GM03348 (cell line): ENCODE data around the gene SNX11.

ENCODE experiments used
- DNase-seq: peaks from one replicate; pipeline ENCODE4 v3.0.0; 2012; ENCODE audit warnings: low spot score

The SNX11 gene

GRCh38 chr17:48100160-48100559, 7.4 kb upstream of the SNX11 start:
- DNase-seq = peak; percentile 44

GRCh38 chr17:48100591-48101011, 7.0 kb upstream of the SNX11 start:
- peak; percentile 66 for DNase-seq

- DNase-seq = peak; percentile 96
These were observed 6.4 kb upstream of the SNX11 start, which contains the start of gene CBX1 for GRCh38 chr17:48101012-48101720. TSS of gene CBX1 (minus strand) at chr17:48101478. CDS start at chr17:48077004, 24,474 bp downstream.

DNA sequence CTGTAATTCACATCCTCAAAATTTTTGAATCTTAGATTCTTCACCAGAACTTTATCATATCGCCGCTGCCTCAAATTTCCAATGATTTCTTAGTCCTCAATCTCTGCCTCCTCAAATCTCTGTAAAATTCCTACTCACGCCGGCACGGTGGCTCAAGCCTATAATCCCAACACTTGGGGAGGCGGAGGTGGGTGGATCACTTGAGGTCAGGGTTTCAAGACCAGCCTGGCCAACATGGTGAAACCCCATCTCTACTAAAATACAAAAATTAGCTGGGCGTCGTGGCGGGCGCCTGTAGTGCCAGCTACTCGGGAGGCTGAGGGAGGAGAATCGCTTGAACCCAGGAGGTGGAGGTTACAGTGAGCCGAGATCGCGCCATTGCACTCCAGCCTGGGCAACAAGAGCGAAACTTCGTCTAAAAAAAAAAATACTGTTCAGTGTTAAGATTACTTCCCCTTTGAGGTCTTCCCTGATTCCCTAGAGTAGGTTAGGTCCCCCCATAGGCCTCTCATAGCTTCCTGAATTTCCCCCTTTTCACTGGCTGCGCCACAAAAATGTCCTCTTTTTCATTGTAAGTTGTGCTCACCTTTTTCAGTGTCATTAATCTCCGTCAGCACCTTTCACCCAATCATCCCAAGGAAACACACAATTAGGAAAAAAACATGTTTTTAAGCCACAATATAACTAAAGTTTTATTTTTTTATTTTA, 5.4 kb upstream of the SNX11 start:
- no peak for DNase-seq

- DNase-seq = no peak
These were observed 4.5 kb upstream of the SNX11 start for GRCh38 chr17:48102798-48103715.

DNA sequence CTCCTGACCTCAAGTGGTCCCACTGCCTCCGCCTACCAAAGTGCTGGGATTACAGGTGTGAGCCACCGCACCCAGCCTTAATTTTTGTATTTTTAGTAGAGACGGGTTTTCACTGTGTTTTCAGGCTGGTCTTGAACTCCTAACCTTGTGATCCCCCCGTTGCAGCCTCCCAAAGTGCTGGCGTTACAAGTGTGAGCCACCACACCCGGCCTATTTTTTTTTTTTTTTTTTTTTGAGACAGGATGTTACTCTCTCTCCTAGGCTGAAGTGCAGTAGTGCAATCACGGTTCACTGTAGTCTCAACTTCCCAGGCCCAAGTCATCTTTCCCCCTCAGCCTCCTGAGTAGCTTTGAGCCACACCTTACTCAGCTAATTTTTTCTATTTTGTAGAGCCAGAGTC, 3.1 kb upstream of the SNX11 start:
- no peak for DNase-seq

GRCh38 chr17:48106802-48107136, 797 bp upstream of the SNX11 start:
- DNase-seq = no peak

- no peak for DNase-seq
These were observed 3.2 kb downstream of the SNX11 start for GRCh38 chr17:48110761-48111160.

DNA sequence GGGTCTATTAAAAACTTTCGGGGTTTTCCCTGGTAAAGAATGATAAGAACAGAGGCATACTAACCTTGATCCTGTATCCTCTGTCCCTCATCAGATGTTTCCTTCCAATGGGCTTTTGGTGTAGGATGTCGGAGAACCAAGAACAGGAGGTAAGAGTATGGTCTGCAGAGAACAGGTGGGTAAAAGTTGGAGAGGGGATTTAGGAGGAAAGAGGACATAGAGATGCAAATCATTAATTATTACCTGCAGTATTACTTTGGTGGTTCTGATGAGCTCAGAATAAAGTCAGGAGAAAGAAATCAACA, 4.3 kb downstream of the SNX11 start:
- no peak for DNase-seq

- no peak for DNase-seq
These were observed 5.7 kb downstream of the SNX11 start for GRCh38 chr17:48113201-48113676.

GRCh38 chr17:48121923-48122664, 14.5 kb downstream of the SNX11 start:
- DNase-seq = no peak

GRCh38 chr17:48122665-48123045, 15.1 kb downstream of the SNX11 start:
- no peak for DNase-seq

- DNase-seq = no peak
These were observed 15.5 kb downstream of the SNX11 start for GRCh38 chr17:48123111-48123510.

- no peak for DNase-seq
These were observed 16.3 kb downstream of the SNX11 start for GRCh38 chr17:48123776-48124388.

- DNase-seq = no peak
These were observed 18.4 kb downstream of the SNX11 start for GRCh38 chr17:48125829-48126531.

DNA sequence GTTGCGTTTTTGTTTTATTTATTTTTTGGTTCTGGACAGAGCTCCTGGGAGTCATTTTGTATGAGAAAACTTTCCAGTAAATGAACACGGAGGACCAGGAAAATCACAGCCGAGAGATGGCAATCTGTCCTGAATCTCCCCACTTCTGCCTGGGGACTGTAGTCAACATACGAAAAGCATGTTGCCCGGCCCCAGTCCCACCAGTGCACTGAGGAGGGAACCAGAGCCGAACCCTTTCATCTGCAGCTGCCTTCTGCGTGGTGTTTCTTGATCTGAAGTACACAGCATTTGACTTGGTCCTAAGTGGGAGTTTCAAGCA, 18.9 kb downstream of the SNX11 start:
- no peak for DNase-seq

GRCh38 chr17:48127371-48128051, 19.9 kb downstream of the SNX11 start:
- DNase-seq = peak; percentile 37

DNA sequence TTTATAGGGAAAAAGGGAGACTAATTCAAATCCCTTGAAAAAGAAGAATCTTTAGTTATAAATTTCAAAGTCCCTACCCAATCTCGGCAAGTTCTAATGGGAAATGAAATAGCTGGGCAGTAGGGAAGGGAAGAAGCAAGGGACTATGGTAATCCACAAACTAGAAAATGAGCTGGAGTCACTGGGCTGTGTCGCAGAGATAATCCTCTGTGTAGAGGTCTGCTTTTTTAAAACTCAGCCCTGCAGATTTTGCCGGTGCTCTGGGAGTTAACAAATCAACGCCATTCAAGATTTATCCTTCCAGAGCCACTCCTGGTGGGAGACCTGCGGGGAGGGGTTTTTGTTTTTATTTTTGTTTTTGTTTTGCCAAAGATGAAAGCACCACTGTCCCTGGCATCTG, 20.8 kb downstream of the SNX11 start:
- DNase-seq = no peak

DNA sequence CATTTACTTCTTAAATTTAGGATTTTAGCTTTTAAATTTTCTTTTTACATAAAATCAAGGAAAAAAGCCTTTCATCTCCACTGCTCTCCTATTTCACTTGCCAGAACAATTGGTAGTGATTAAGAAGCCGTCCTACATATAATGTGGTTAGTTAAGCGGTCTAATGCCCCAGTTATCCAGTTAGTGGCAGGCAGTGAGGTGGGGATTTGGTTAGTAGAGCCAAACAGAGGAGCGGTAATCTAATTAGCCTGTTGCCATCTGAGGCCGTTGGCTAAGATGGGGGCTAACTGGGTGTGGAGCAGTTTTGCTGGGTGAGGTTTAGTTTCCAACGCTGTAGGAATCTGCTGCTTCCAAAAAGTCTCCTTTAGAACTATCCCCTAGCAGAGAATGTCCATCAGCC, 22.4 kb downstream of the SNX11 start:
- no peak for DNase-seq

DNA sequence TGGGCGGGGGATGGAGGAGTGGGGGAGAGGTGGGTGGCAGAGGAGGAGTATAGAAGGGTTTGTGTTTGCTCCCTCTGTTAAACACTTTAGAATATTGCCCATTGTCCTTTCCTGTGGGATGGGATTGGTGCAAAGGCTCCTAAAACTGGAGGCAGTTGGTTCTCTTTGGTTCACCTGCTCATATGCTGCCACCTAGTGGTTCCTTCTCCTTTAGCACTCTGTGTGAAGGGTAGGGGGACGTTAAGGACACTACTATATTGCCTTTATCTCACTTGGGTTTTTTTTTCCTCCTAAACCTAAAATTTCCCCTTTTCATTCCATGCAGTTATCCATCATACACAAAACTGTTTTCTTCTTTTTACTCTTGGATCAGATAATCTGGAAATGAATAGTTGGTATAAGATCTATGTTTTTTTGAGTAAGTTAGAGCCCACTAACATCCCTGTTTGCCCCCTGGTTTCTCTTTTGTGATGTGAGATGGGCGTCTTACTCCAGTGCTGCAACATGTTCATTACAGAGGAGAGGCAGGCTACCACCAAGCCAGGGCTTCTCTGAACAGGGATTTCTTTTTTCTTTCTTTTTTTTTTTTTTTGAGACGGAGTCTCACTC, 23.8 kb downstream of the SNX11 start:
- DNase-seq = peak; percentile 88
